Measurements from ENCODE around the gene CDH18.

Gene CDH18

DNA sequence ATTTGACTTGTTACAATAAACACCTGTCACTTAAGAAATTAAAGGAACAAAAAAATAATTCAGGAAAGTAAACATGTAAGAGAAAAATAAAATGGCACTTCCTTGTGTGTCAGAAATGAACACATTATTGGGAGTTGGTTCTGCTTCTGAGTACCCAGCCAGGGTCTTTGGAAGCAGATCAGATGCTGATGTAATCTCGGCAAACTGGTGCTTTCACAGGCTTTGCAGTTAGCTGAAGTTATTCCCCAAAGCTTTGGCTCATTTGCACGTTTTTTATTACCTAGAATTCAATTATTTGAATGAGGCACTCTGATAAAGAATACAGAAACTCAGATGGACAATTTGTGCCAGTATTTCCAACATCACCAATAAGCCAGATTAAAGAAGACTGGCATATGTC, 10.9 kb downstream of the CDH18 start:
- H3K4me1 ChIP-seq (ENCODE audit: insufficient read depth, low read length, severe bottlenecking): no peaks in the 10 kb centered on the region
- no peaks in the 10 kb centered on the region for H3K27me3 ChIP-seq (ENCODE audit: insufficient read depth, low read length)
- H3K36me3 ChIP-seq (ENCODE audit: insufficient read depth, low read length): no peaks in the 10 kb centered on the region
- H4K20me1 ChIP-seq (ENCODE audit: insufficient read depth, low read length): no peaks in the 10 kb centered on the region
- no peak overlapping the region for H3K27ac ChIP-seq (ENCODE audit: low read depth, low read length, poor library complexity, severe bottlenecking)
- TF ChIP-seq, protein P1, sequence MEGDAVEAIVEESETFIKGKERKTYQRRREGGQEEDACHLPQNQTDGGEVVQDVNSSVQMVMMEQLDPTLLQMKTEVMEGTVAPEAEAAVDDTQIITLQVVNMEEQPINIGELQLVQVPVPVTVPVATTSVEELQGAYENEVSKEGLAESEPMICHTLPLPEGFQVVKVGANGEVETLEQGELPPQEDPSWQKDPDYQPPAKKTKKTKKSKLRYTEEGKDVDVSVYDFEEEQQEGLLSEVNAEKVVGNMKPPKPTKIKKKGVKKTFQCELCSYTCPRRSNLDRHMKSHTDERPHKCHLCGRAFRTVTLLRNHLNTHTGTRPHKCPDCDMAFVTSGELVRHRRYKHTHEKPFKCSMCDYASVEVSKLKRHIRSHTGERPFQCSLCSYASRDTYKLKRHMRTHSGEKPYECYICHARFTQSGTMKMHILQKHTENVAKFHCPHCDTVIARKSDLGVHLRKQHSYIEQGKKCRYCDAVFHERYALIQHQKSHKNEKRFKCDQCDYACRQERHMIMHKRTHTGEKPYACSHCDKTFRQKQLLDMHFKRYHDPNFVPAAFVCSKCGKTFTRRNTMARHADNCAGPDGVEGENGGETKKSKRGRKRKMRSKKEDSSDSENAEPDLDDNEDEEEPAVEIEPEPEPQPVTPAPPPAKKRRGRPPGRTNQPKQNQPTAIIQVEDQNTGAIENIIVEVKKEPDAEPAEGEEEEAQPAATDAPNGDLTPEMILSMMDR (IDR thresholded peaks at IDR 0.05; ENCODE audit: low read length): no peak
- no peak for TF ChIP-seq EZH2 (IDR thresholded peaks at IDR 0.05; ENCODE audit: borderline replicate concordance, low read length)
- no peaks in the 10 kb centered on the region for H3K9me2 ChIP-seq (ENCODE audit: low read depth, low read length)
- H3K9me3 ChIP-seq (ENCODE audit: low read length): no peaks in the 10 kb centered on the region
- no peak overlapping the region for H2AFZ ChIP-seq (ENCODE audit: low read length)
- H3K79me2 ChIP-seq (ENCODE audit: insufficient read depth, low read length): no peaks in the 10 kb centered on the region
- no peak overlapping the region for H3K9ac ChIP-seq (ENCODE audit: low read length)
- H3K4me3 ChIP-seq (ENCODE audit: low read depth, low read length, poor library complexity, severe bottlenecking): no peak overlapping the region
- H3F3A ChIP-seq (ENCODE audit: insufficient read depth, low read length): no peaks in the 10 kb centered on the region
- no peak overlapping the region for H3K4me2 ChIP-seq (ENCODE audit: low read length)

DNA sequence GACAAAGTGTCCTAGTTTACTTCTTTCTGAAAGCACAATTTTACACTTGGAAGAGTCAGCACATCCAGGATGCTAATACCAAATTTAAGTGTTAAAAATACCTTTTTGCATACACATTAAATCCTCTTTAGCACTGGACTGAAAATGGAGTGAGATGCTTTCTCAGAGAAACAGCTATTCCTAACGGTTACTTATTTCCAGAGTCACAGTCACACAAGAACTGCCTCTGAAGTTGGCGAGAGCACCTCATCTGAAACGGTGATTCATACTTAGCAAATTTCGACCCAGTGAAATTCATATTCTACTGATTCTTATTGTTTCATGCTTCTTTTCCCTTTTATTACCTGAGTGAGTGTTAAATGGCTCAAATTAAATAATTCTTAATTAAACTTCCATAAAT, 12.2 kb downstream of the CDH18 start:
- no peaks in the 10 kb centered on the region for H4K20me1 ChIP-seq (ENCODE audit: insufficient read depth, low read length)
- H3K4me3 ChIP-seq (ENCODE audit: low read depth, low read length, poor library complexity, severe bottlenecking): no peak overlapping the region

DNA sequence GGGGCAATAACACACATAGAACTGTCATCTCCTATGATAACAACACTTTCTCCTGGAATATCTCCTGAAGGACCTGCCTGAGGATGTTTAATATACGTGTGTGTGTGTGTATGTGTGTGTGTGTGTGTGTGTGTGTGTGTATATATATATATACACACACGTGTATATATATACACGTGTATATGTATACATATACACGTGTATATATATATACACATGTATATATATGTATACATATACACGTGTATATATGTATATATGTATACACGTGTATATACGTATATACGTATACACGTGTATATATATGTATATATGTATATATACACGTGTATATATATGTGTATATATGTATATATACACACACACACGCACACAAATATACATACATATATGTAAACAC, 27.5 kb downstream of the CDH18 start:
- Histone ChIP-seq H3K27me3 (ENCODE audit: insufficient read depth, low read length) (no peaks in the 10 kb centered on the region), H2AFZ (ENCODE audit: low read length) (no peak overlapping the region), H3K9me3 (ENCODE audit: low read length) (no peaks in the 10 kb centered on the region), H3K4me1 (ENCODE audit: insufficient read depth, low read length, severe bottlenecking) (no peaks in the 10 kb centered on the region), H3K4me2 (ENCODE audit: low read length) (no peak overlapping the region), H3K79me2 (ENCODE audit: insufficient read depth, low read length) (no peaks in the 10 kb centered on the region), H3F3A (ENCODE audit: insufficient read depth, low read length) (no peaks in the 10 kb centered on the region), H3K9me2 (ENCODE audit: low read depth, low read length) (no peaks in the 10 kb centered on the region), H3K4me3 (ENCODE audit: low read depth, low read length, poor library complexity, severe bottlenecking) (no peak overlapping the region), H3K27ac (ENCODE audit: low read depth, low read length, poor library complexity, severe bottlenecking) (no peak overlapping the region), H3K9ac (ENCODE audit: low read length) (no peak overlapping the region), H4K20me1 (ENCODE audit: insufficient read depth, low read length) (no peaks in the 10 kb centered on the region), H3K36me3 (ENCODE audit: insufficient read depth, low read length) (no peaks in the 10 kb centered on the region)
- TF ChIP-seq, protein P1 (IDR thresholded peaks at IDR 0.05; ENCODE audit: low read length): no peak
- TF ChIP-seq EZH2 (IDR thresholded peaks at IDR 0.05; ENCODE audit: borderline replicate concordance, low read length): no peak

More for the DNA sequence above, 12.2 kb downstream of the CDH18 start:
- Histone ChIP-seq H3K9ac (ENCODE audit: low read length) (no peak overlapping the region), H3K9me3 (ENCODE audit: low read length) (no peaks in the 10 kb centered on the region), H3K27ac (ENCODE audit: low read depth, low read length, poor library complexity, severe bottlenecking) (no peak overlapping the region), H3K79me2 (ENCODE audit: insufficient read depth, low read length) (no peaks in the 10 kb centered on the region), H3K36me3 (ENCODE audit: insufficient read depth, low read length) (no peaks in the 10 kb centered on the region), H2AFZ (ENCODE audit: low read length) (no peak overlapping the region), H3K27me3 (ENCODE audit: insufficient read depth, low read length) (no peaks in the 10 kb centered on the region), H3K9me2 (ENCODE audit: low read depth, low read length) (no peaks in the 10 kb centered on the region), H3K4me2 (ENCODE audit: low read length) (no peak overlapping the region), H3F3A (ENCODE audit: insufficient read depth, low read length) (no peaks in the 10 kb centered on the region), H3K4me1 (ENCODE audit: insufficient read depth, low read length, severe bottlenecking) (no peaks in the 10 kb centered on the region)
- TF ChIP-seq EZH2 (IDR thresholded peaks at IDR 0.05; ENCODE audit: borderline replicate concordance, low read length): no peak

DNA sequence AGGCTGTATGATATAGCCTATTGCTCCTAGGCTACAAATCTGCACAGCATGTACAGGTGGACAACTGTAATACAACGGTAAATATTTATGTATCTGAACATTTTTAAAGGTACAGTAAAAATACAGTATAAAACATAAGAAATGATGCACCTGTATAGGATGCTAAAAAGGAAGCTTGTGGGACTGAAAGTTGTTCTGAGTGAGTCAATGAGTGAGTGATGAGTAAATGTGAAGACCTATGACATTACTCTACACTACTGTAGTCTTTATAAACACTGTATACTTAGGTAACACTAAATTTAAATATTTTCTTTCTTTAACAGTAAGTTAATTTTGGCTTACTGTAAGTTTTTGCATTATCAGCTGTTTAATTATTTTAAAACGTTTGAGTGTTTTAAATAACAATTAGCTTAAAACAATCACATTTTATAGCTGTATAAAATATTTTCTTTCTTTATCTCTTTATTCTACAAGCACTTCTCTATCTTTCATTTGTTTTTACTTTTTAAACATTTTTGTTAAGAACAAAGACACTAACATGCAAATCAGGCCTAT, 28.1 kb downstream of the CDH18 start:
- Histone ChIP-seq H3K9ac (ENCODE audit: low read length) (no peak overlapping the region), H3K9me2 (ENCODE audit: low read depth, low read length) (no peaks in the 10 kb centered on the region), H3K27me3 (ENCODE audit: insufficient read depth, low read length) (no peaks in the 10 kb centered on the region), H3K4me2 (ENCODE audit: low read length) (no peak overlapping the region), H3K27ac (ENCODE audit: low read depth, low read length, poor library complexity, severe bottlenecking) (no peak overlapping the region), H2AFZ (ENCODE audit: low read length) (no peak overlapping the region), H3F3A (ENCODE audit: insufficient read depth, low read length) (no peaks in the 10 kb centered on the region), H3K4me3 (ENCODE audit: low read depth, low read length, poor library complexity, severe bottlenecking) (no peak overlapping the region), H3K36me3 (ENCODE audit: insufficient read depth, low read length) (no peaks in the 10 kb centered on the region), H3K4me1 (ENCODE audit: insufficient read depth, low read length, severe bottlenecking) (no peaks in the 10 kb centered on the region), H3K79me2 (ENCODE audit: insufficient read depth, low read length) (no peaks in the 10 kb centered on the region), H3K9me3 (ENCODE audit: low read length) (no peaks in the 10 kb centered on the region), H4K20me1 (ENCODE audit: insufficient read depth, low read length) (no peaks in the 10 kb centered on the region)
- TF ChIP-seq EZH2 (IDR thresholded peaks at IDR 0.05; ENCODE audit: borderline replicate concordance, low read length): no peak
- TF ChIP-seq, protein P1 (IDR thresholded peaks at IDR 0.05; ENCODE audit: low read length): no peak

Measured in OCI-LY1 (cell line).